GM19395 (cell line): ENCODE data around the gene PDE4B.
"Not testable (repeated sequence)": the region's sequence is repeated elsewhere in the genome, so short reads cannot be mapped to it uniquely, and the experiment has no call there.

Source experiments
- ATAC-seq: cut with Tn5 transposase; IDR thresholded peaks from one replicate; pipeline ENCODE4 v1.9.1; 2021; ENCODE audit warnings: mild to moderate bottlenecking, moderate library complexity; ENCODE audit not compliant: unreplicated experiment

The PDE4B gene

DNA sequence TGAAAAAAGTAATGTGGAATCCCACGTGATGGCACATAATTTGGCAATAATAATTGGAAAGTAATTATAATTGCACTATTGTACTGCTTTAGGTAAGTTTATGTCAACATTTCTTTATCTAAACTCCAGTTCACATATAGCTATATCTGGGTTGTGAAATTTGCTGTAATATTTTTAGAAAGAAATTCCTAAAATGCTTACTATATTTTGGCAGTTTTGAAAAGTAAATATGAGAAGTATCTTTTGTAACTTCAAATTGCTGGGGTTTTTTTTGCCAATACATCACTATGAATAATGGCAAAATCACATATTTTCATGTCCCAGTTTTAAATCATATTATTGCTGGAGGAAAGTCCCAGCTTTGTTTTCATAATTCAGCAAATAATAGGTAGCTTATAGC is 197.5 kb downstream of the PDE4B start:
- no peak for ATAC-seq

DNA sequence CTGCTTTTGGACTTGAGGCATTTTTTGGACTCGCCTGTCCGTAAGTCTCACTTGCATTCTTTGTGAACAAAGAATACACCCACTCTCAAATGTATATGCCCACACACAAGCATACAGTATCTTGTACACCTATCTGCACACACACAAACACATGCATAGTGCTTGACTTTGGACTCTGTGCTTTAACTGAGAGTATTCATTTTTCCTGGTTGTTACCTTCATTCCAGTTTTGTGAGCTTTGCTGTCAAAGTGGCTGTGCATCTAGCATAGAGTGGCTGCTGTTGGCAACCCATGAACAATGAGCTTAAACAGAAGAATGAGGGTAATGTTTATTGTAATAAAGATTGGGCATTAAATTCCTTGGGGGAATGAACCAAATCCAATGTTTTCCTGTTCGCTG is 199.0 kb downstream of the PDE4B start:
- no peak for ATAC-seq

GRCh38 chr1:65992165-65992821 is 199.6 kb downstream of the PDE4B start:
- no peak for ATAC-seq

DNA sequence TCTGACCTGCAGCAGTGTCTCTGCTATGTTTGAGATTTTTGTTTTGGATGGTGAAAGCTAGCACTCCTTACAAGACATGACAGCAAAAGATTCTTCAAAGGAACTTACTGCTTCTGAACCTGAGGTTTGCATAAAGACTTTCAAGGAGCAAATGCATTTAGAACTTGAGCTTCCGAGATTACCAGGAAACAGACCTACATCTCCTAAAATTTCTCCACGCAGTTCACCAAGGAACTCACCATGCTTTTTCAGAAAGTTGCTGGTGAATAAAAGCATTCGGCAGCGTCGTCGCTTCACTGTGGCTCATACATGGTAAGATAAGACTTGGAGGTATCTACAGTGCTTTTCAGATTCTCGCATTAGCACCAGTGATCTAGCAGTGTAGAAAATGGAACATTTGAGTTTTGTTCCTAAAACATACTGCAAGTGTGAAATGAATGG is 200.2 kb downstream of the PDE4B start:
- no peak for ATAC-seq

DNA sequence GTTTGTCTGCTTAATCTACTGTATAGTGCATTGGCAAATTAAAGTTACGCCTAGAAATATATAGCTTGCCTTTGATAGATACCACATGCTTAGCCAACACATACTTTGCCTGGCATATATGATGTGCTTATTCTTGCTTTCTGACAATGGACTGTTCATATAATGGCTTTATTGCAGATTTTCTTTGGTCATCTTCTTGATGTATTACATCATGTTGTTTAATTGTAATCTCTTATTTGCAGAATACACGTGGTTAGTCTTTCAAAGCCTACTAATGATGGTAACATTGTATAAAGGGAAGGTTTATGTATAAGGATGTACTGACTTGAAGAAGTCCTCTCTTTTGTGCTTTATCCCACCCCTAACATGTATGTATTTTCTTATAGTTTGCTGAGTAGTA is 201.5 kb downstream of the PDE4B start:
- ATAC-seq: no peak

- ATAC-seq: no peak
Observed at GRCh38 chr1:65995336-65995735, 202.6 kb downstream of the PDE4B start.

- ATAC-seq: no peak
Observed at GRCh38 chr1:65995928-65996327, 203.2 kb downstream of the PDE4B start.

DNA sequence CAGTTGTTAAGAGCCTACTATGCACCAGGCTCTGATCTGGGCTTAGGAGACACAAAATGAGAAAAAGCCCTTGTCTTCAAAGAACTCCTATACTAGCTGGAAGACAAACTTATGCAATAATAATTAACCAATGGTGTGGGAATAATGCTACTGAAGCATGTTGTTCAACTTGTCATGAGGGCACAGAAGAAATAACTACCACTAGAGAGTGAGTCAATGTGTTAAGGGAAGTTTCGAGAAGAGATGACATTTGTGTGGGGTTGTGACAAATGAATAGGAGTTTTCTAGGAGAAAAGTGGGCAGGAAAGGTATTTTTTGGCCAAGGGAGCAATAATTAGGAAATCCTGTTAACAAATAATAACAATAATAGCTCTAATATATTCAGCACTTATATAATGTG is 205.0 kb downstream of the PDE4B start:
- ATAC-seq: no peak

- no peak for ATAC-seq
Observed at GRCh38 chr1:65998763-65999583, 206.3 kb downstream of the PDE4B start.

DNA sequence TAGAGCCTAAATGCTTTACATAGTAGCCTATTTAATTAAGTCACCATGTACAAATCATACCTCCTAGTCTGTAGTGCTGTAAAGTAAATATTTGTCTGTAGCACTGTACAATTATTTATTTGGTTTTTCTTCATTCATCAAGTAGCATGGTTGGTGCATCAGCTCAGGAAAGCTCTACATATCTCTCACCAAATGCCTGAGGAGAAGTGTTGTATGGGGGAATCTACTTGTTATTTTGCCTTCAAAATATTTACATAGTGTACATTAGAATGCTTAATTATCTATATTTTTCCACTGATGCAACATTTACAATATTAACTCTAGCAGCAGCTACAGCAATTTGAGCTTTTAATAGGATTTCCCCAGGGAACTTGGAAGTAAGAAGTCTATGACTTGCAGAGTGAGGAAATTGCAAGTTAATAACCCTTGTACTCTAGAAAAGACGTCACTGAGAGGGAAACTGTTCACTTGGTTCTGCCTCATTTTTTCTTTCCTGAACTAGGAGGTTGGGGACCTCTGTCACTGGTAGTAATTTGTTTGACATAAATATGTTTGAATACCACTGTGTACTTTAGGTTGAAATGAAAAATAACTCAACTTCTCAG is 207.4 kb downstream of the PDE4B start:
- ATAC-seq: no peak

DNA sequence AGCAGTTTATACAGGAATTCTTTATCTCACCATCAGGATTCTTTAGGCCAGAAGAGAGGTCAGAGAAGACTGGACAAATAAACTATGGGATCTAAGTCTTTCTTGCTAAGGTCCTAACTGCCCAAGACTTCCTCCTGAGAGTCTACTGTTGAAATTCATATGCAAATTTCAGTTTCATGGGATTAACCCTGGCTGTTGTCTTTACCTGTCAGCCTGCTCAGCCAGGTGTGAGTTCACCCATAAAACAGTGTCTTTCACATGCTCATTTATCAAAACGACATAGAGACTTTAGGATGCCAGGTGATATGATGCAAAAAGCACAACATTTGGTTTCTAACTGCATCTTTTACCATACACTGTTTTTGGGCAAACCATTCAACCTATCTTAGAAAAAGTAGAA is 211.0 kb downstream of the PDE4B start:
- no peak for ATAC-seq

GRCh38 chr1:66006534-66006933 is 213.8 kb downstream of the PDE4B start:
- ATAC-seq: not testable (repeated sequence)

DNA sequence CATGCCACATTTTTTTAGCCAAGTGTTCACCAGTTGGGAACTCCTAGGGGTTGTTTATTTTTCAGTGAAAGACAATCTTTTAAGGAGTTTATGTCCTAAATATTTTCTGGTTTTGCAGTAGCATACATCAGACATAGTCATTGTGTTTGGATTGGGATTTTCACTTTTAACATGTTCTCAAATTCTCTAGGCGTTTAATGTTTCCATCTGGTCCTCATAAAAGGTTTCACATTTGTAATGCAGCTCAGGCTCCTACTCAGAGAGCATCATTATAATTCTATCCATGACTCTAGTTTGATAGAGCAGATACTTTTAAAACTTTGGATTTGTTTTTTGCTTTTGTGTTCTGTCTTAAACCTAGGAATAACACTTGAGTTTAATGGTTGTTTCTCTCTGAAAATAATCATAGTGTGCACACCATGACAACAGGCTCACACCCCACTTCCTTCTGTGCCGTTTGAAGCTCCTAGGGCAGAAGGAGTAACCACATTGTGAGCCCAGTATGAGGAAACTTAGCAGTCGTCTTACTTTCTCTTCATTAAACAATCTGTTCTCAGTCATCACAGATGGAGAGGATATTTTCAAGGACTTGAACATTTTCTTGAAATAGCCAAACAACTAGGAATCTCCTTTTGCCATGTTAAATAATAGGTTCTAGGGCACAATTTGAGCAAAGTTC is 219.6 kb downstream of the PDE4B start:
- no peak for ATAC-seq

DNA sequence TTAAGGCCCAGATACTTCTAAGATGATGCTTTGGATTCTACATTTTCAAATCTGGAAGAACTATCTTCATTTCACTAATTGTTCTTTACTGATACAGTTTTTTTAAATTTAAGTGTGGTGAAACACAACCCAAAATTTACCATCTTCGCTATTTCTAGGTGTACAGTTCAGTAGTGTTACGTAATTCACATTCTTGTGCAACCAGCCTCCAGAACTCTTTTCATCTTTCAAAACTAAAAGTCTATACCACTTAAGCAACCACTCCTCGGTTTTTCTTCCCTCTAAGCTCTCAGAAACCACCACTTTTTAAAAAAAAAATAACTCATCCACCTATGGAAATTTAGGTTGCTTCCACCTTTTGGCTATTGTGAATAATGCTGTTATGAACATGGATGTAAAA is 220.7 kb downstream of the PDE4B start:
- no peak for ATAC-seq

DNA sequence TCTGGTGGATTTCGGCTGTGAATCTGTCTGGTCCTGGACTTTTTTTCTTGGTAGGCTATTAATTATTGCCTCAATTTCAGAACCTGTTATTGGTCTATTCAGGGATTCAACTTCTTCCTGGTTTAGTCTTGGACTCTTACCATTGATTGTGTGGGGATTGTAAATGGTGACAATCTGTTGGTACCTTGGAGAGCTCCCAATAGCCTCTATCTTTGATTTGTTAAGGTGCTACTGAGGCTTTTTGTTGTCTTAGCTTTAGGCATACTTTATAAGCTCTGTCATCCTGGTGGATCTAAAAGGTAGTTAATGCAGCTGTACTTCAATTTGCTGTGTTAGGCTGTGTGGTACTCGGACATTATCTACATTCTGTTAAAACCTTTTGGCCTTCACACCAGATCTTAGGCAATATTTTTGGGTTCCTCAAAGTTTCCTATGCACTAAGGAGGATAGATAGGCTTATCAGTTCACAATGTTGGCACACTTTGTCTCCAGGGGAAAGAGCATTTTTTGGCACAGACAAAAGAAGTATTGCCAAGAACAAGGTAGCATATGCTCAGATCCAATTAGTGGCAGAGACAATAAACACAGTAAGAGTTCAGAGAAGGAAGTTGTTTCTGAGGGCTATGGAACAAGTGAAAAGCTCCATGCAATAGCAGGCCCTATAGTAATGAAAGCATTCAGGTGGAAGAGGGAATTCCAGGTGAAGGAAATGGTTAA is 230.4 kb downstream of the PDE4B start:
- ATAC-seq: no peak

DNA sequence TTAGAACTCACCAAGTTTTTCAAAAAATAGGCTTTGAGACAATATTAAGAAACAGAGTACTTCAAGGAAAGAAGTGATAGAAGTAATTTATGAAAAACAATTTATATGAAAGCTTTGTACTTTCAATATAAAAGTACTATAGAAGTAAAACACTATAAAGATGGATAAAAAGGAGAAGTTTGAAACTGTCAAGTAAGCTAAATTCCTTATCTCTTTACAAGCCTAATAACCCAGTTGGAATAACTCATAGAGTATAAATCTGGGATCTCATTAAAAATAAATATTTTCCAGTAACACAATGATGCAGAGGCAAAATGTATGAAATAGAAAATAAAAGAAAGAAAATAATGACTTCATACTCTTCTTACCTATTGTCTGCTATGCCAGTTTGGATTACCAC is 232.5 kb downstream of the PDE4B start:
- no peak for ATAC-seq

GRCh38 chr1:66028035-66028434 is 235.3 kb downstream of the PDE4B start:
- no peak for ATAC-seq

DNA sequence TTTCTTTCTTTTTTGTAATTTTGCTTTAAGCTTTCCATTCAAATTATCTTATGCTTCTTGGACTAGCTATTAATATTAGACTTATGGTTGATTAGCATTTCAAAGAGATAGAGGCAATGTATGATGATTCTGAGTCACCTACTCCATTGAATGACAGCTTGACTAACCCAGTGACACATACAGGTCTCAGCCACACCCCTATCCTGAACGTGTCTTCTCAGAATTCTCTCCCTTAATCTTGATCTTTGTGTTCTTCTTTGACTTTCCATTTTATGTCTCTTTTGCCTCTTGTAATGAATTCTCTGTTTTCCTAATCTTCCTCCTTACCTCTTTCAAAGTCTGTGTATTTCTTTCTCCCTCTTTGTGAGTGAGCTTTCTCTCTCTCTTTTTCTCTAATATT is 241.1 kb downstream of the PDE4B start:
- no peak for ATAC-seq

- no peak for ATAC-seq
Observed at GRCh38 chr1:66035616-66036245, 243.0 kb downstream of the PDE4B start.

- ATAC-seq: no peak
Observed at GRCh38 chr1:66041654-66042053, 249.0 kb downstream of the PDE4B start.
